Endothelial cell of umbilical vein (primary cell): Measurements from ENCODE around the gene FTSJ3. TPM values are rescaled to one million over a fixed set of nuclear protein-coding genes. Genes with fewer than 3 reads are reported as not detected.

Source experiments
- BruUV-seq: library from RNA; stranded (reverse); fragments of 400-500 nt; replicated peaks from 2 replicates; lab custom pipeline; 2021; lab: Mats Ljungman, UMichigan
- CTCF ChIA-PET: fragments of 300-600, 350-600 bp; sonication (Branson Sonifier 250); formaldehyde crosslinking; loops from one replicate; lab custom pipeline; 2021; ENCODE audit warnings: antibody characterized with exemption, inconsistent platforms; lab: Charles Lee
- POLR2A ChIA-PET: fragments of 300-600, 350-600 bp; sonication (Branson Sonifier 250); formaldehyde crosslinking; loops from one replicate; lab custom pipeline; 2021; ENCODE audit warnings: antibody characterized with exemption, inconsistent platforms; lab: Charles Lee
- DNase-seq: peaks from one replicate; pipeline ENCODE4 v3.0.0-alpha.2; 2011; ENCODE audit warnings: low read depth, low spot score
- FAIRE-seq: peaks from 2 replicates; lab custom pipeline; 2011; peaks lifted over from hg19 to GRCh38; lab: Jason Lieb, UNC
- H2AFZ ChIP-seq: 2 replicates; pipeline ENCODE4 v1.6.0; 2012; ENCODE audit warnings: low read depth, low read length, control low read depth, inconsistent platforms
- H3K27ac ChIP-seq: 2 replicates; pipeline ENCODE4 v1.5.1; 2011; ENCODE audit warnings: low read depth, mild to moderate bottlenecking, control low read depth, low read length, moderate library complexity; ENCODE audit not compliant: insufficient read depth
- H3K27me3 ChIP-seq, 2 experiments: 2 replicates each; pipeline versions ENCODE4 v1.6.0 to v1.6.1; 2011; ENCODE audit warnings: low read length in 2 of 2, mixed read lengths in 1 of 2; ENCODE audit not compliant: control insufficient read depth in 2 of 2, insufficient read depth in 2 of 2
- H3K36me3 ChIP-seq, 2 experiments: 2 replicates in 1 of 2; 3 replicates in 1 of 2; pipeline ENCODE4 v1.5.1; 2011; ENCODE audit warnings: low read length in 2 of 2, mild to moderate bottlenecking in 1 of 2, moderate library complexity in 1 of 2; ENCODE audit not compliant: control insufficient read depth in 2 of 2, insufficient read depth in 2 of 2; ENCODE audit errors: extremely low read depth in 1 of 2
- H3K4me1 ChIP-seq: 3 replicates; pipeline ENCODE4 v1.5.1; 2011; ENCODE audit warnings: mild to moderate bottlenecking, low read length; ENCODE audit not compliant: control insufficient read depth, insufficient read depth; ENCODE audit errors: extremely low read depth
- H3K4me2 ChIP-seq: 2 replicates; pipeline ENCODE4 v1.6.1; 2011; ENCODE audit warnings: low read length, control low read depth, mixed read lengths; ENCODE audit not compliant: insufficient read depth
- H3K4me3 ChIP-seq, 3 experiments: fragments of 200-600 bp in 1 of 3; sonication (generic), shearing (Covaris generic) in 1 of 3; replicated peaks in 1 of 3; 2 replicates each; pipeline ENCODE4 v1.5.1; 2011 to 2016; ENCODE audit warnings: control low read depth in 3 of 3, low read length in 3 of 3, mild to moderate bottlenecking in 2 of 3, inconsistent platforms in 1 of 3, low read depth in 1 of 3, moderate library complexity in 1 of 3; ENCODE audit not compliant: insufficient read depth in 1 of 3
- H3K79me2 ChIP-seq: 2 replicates; pipeline ENCODE4 v1.6.0; 2012; ENCODE audit warnings: low read length, inconsistent platforms; ENCODE audit not compliant: control insufficient read depth, insufficient read depth
- H3K9ac ChIP-seq: replicated peaks from 2 replicates; pipeline ENCODE3; 2011; ENCODE audit warnings: low read length, control low read depth; ENCODE audit not compliant: insufficient read depth; ENCODE audit errors: extremely low read depth
- H3K9me1 ChIP-seq: replicated peaks from 3 replicates; pipeline ENCODE4 v1.6.0; 2011; ENCODE audit warnings: mild to moderate bottlenecking, low read length; ENCODE audit not compliant: control insufficient read depth, insufficient read depth; ENCODE audit errors: extremely low read depth
- H3K9me3 ChIP-seq: replicated peaks from 2 replicates; pipeline ENCODE4 v1.5.1; 2012; ENCODE audit warnings: low read length, inconsistent platforms; ENCODE audit not compliant: control insufficient read depth, insufficient read depth
- H4K20me1 ChIP-seq: replicated peaks from 2 replicates; pipeline ENCODE3; 2011; ENCODE audit warnings: mild to moderate bottlenecking, low read length; ENCODE audit not compliant: control insufficient read depth, insufficient read depth; ENCODE audit errors: extremely low read depth
- CTCF ChIP-seq, 2 donors: IDR thresholded peaks; 1 replicate in 1 of 2; 2 replicates in 1 of 2; pipeline ENCODE4 v1.5.1; 2011; ENCODE audit warnings: low read length in 2 of 2, mild to moderate bottlenecking in 2 of 2, moderate library complexity in 2 of 2, control low read depth in 1 of 2, inconsistent platforms in 1 of 2, low read depth in 1 of 2; ENCODE audit not compliant: insufficient read depth in 1 of 2; ENCODE audit errors: extremely low read depth in 1 of 2
- EZH2 ChIP-seq: IDR thresholded peaks from 2 replicates; pipeline ENCODE4 v1.6.1; 2012; ENCODE audit warnings: borderline replicate concordance, low read depth, mild to moderate bottlenecking, moderate library complexity, low read length, inconsistent platforms; ENCODE audit not compliant: severe bottlenecking
- FOS ChIP-seq: IDR thresholded peaks from 2 replicates; pipeline ENCODE4 v1.6.1; 2011; ENCODE audit warnings: mild to moderate bottlenecking, low read length, moderate library complexity, borderline replicate concordance; ENCODE audit not compliant: insufficient read depth
- GATA2 ChIP-seq: IDR thresholded peaks from 2 replicates; pipeline ENCODE4 v1.7.0; 2011; ENCODE audit warnings: low read depth, mild to moderate bottlenecking, moderate library complexity, mixed read lengths, low read length; ENCODE audit not compliant: insufficient read length, insufficient read depth
- JUN ChIP-seq: IDR thresholded peaks from 2 replicates; pipeline ENCODE4 v1.6.1; 2011; ENCODE audit warnings: borderline replicate concordance, low read depth; ENCODE audit not compliant: insufficient read length, insufficient read depth
- MAX ChIP-seq: IDR thresholded peaks from 2 replicates; pipeline ENCODE4 v1.6.1; 2011; ENCODE audit not compliant: insufficient read depth, insufficient read length
- MYC ChIP-seq: IDR thresholded peaks from one replicate; pipeline ENCODE4 v1.6.1; 2011; ENCODE audit warnings: mild to moderate bottlenecking, low read depth, low read length
- POLR2A ChIP-seq: IDR thresholded peaks from 2 replicates; pipeline ENCODE4 v1.6.1; 2012; ENCODE audit warnings: low read depth, mild to moderate bottlenecking, control low read depth, low read length
- POLR2AphosphoS5 ChIP-seq: IDR thresholded peaks from 2 replicates; pipeline ENCODE4 v1.6.1; 2012; ENCODE audit warnings: low read depth, mild to moderate bottlenecking, control low read depth, low read length, moderate library complexity; ENCODE audit not compliant: insufficient read depth
- dilution Hi-C: fragments of 300-500 bp; cut with MboI; formaldehyde crosslinking; loops from one replicate; pipeline ENCODE4 v1.15.0; 2019; ENCODE audit warnings: low sequenced_read_pairs; ENCODE audit not compliant: extremely low pct_ligation_motif_present
- intact Hi-C: fragments of 100-400 bp; cut with micrococcal nuclease; formaldehyde crosslinking; loops from one replicate; pipeline ENCODE4 v1.10.0; 2022
- polyA plus RNA-seq, 4 experiments: library from polyadenylated mRNA; depleted of rRNA in 3 of 4; stranded (reverse) in 3 of 4; unstranded in 1 of 4; fragments of >200 nt; gene quantifications; 2 replicates each; pipeline versions ENCODE4 v1.2.1 to v1.2.3, GENCODE V29; 2011 to 2012; ENCODE audit warnings: missing spikeins in 1 of 4
- total RNA-seq: library from RNA; stranded (reverse); gene quantifications from 2 replicates; pipeline ENCODE4 v1.2.3, GENCODE V29; 2021

The FTSJ3 gene
- total and polyA plus RNA-seq, 2 donors (not counting 3 experiments of a cell fraction or from before 2014, with no cell fraction given) = 42.1 to 60.2 TPM

GRCh38 chr17:63854709-63855108, 27.2 kb upstream of the FTSJ3 start:
- peaks cover 3 to 10% of the 10 kb centered on the region in 2 experiments for H3K27me3 ChIP-seq
- intact Hi-C loops = no loop called here
- CTCF ChIA-PET = interaction anchor here (0.8 to 0.9 kb wide), 2 partner anchors 11 to 13 kb away, joined by 3 read pairs; no protein-coding TSS in a partner anchor

GRCh38 chr17:63853260-63853659, 25.8 kb upstream of the FTSJ3 start:
- no TSS peak for BruUV-seq
- H3K9me3 ChIP-seq = no peaks in the 10 kb centered on the region
- POLR2A ChIA-PET = no interaction called here
- dilution Hi-C loops = no loop called here
- no peak overlapping the region for H3K9ac ChIP-seq
- H3K27me3 ChIP-seq = peaks cover 1 to 3% of the 10 kb centered on the region in 2 experiments
- no peaks in the 10 kb centered on the region for H4K20me1 ChIP-seq
- FAIRE-seq (no peak), DNase-seq (no peak)
- H3K36me3 ChIP-seq = no peaks in the 10 kb centered on the region
- no peak for TF ChIP-seq POLR2A
- no peak for TF ChIP-seq EZH2
- TF ChIP-seq MYC = no peak
- TF ChIP-seq FOS = no peak
- no peak for TF ChIP-seq JUN
- TF ChIP-seq MAX = no peak
- TF ChIP-seq POLR2AphosphoS5 = no peak
- no peak for TF ChIP-seq GATA2
- no peak for TF ChIP-seq CTCF (IDR thresholded peaks at IDR 0.05; ENCODE audit: extremely low read depth in 1 of 2, insufficient read depth in 1 of 2, low read depth in 1 of 2, low read length in 2 of 2)
- no peaks in the 10 kb centered on the region for H3K4me1 ChIP-seq
- intact Hi-C loops = no loop called here
- no peaks in the 10 kb centered on the region for H3K79me2 ChIP-seq
- no peaks in the 10 kb centered on the region for H3K9me1 ChIP-seq
- H3K4me2 ChIP-seq = no peak overlapping the region
- no peak overlapping the region for H2AFZ ChIP-seq
- H3K27ac ChIP-seq = no peak overlapping the region
- no peak overlapping the region for H3K4me3 ChIP-seq
- CTCF ChIA-PET = interaction anchor here (0.9 to 1.1 kb wide), 2 partner anchors 13 to 28 kb away, joined by 3 to 4 read pairs; partner anchors contain the start of gene GH2

More at GRCh38 chr17:63854709-63855108, 27.2 kb upstream of the FTSJ3 start:
- no peak overlapping the region for H3K9ac ChIP-seq
- H3K36me3 ChIP-seq = no peaks in the 10 kb centered on the region
- H3K9me1 ChIP-seq = no peaks in the 10 kb centered on the region
- no peaks in the 10 kb centered on the region for H3K9me3 ChIP-seq
- DNase-seq (no peak), FAIRE-seq (no peak)
- H3K79me2 ChIP-seq = no peaks in the 10 kb centered on the region
- TF ChIP-seq MAX = no peak
- TF ChIP-seq FOS = no peak
- H2AFZ ChIP-seq = no peak overlapping the region
- BruUV-seq = no TSS peak
- H3K27ac ChIP-seq = no peak overlapping the region
- H3K4me3 ChIP-seq = no peak overlapping the region
- no peaks in the 10 kb centered on the region for H3K4me1 ChIP-seq
- dilution Hi-C loops = no loop called here
- no peaks in the 10 kb centered on the region for H4K20me1 ChIP-seq
- H3K4me2 ChIP-seq = no peak overlapping the region
- POLR2A ChIA-PET = no interaction called here
